Prostate gland (tissue), 2 donors: ENCODE measurements around the gene ITIH1.

Experiments used
- POLR2A ChIP-seq: fragments of 450-650 bp; IDR thresholded peaks from one replicate; pipeline ENCODE4 v1.6.1; 2016; ENCODE audit warnings: antibody characterized with exemption, mild to moderate bottlenecking
- POLR2AphosphoS5 ChIP-seq: sonication (generic); formaldehyde crosslinking; IDR thresholded peaks from one replicate; pipeline ENCODE4 v1.6.1; 2017; ENCODE audit warnings: antibody characterized with exemption
- TF ChIP-seq, protein P1 (sequence below), 4 experiments: fragments of 200-600 bp in 2 of 4; fragments of 450-650 bp in 2 of 4; sonication (generic) in 2 of 4; IDR thresholded peaks; 1 replicate in 3 of 4; 2 replicates in 1 of 4; pipeline ENCODE4 v1.5.1; 2016 to 2019; ENCODE audit warnings: antibody characterized with exemption in 4 of 4, mild to moderate bottlenecking in 2 of 4, moderate library complexity in 2 of 4

DNA sequence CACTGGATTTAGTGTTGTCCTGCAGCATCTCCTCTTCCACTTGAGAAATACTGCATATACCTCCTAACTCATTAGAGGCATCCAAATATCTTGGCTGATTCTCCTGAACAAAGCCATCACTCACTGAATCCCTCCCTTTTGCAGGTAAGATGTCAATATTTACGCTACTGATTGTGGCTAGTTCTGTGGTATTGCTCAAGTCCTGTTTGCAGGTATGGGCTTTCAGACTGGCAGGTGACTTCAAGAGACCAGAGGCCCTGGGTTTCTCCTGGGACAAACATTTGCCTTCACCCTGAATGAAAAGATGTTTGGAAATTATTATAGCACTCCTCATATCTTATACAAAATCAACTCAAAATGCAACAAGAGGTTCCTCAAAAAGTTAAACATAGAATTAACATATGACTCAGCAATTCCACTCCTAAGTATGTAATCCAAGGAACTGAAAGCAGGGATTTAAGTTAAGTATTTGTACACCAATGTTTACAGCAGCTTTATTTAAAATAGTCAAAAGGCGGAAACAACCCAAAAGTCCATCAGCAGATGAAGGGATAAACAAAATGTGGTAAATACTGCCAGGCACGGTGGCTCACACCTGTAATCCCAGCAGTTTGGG, 25.2 kb upstream of the ITIH1 start:
- TF ChIP-seq, protein P1, sequence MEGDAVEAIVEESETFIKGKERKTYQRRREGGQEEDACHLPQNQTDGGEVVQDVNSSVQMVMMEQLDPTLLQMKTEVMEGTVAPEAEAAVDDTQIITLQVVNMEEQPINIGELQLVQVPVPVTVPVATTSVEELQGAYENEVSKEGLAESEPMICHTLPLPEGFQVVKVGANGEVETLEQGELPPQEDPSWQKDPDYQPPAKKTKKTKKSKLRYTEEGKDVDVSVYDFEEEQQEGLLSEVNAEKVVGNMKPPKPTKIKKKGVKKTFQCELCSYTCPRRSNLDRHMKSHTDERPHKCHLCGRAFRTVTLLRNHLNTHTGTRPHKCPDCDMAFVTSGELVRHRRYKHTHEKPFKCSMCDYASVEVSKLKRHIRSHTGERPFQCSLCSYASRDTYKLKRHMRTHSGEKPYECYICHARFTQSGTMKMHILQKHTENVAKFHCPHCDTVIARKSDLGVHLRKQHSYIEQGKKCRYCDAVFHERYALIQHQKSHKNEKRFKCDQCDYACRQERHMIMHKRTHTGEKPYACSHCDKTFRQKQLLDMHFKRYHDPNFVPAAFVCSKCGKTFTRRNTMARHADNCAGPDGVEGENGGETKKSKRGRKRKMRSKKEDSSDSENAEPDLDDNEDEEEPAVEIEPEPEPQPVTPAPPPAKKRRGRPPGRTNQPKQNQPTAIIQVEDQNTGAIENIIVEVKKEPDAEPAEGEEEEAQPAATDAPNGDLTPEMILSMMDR (IDR thresholded peaks at IDR 0.05), result no peak
- TF ChIP-seq POLR2AphosphoS5 (no peak), POLR2A (no peak)
